Trophoblast cell (in vitro differentiated cells and primary cell): ENCODE results near the gene TEN1.

Experiments used
- DNase-seq, 2 donors: peaks; one replicate each; pipeline ENCODE4 v3.0.0-alpha.2; 2016
- H2AFZ ChIP-seq: 2 replicates; pipeline ENCODE4 v1.6.1; 2013; ENCODE audit warnings: low read length, moderate library complexity, mild to moderate bottlenecking; ENCODE audit not compliant: insufficient read depth, poor library complexity
- H2AK5ac ChIP-seq: 2 replicates; pipeline ENCODE4 v1.6.1; 2013; ENCODE audit warnings: mild to moderate bottlenecking, low read length
- H2BK120ac ChIP-seq: 2 replicates; pipeline ENCODE4 v1.6.1; 2013; ENCODE audit warnings: low read length, mild to moderate bottlenecking, moderate library complexity; ENCODE audit not compliant: insufficient read depth, poor library complexity
- H2BK12ac ChIP-seq: 2 replicates; pipeline ENCODE4 v1.6.1; 2013; ENCODE audit warnings: mild to moderate bottlenecking, low read length, moderate library complexity
- H2BK5ac ChIP-seq: 2 replicates; pipeline ENCODE4 v1.6.1; 2013; ENCODE audit warnings: low read length, low read depth, moderate library complexity, mild to moderate bottlenecking; ENCODE audit not compliant: poor library complexity
- H3K14ac ChIP-seq: 2 replicates; pipeline ENCODE4 v1.6.1; 2013; ENCODE audit warnings: mild to moderate bottlenecking, low read length
- H3K18ac ChIP-seq: 2 replicates; pipeline ENCODE4 v1.6.1; 2013; ENCODE audit warnings: mild to moderate bottlenecking, low read length
- H3K23ac ChIP-seq: 2 replicates; pipeline ENCODE4 v1.6.1; 2013; ENCODE audit warnings: low read length
- H3K27ac ChIP-seq: 2 replicates; pipeline ENCODE4 v1.5.1; 2013; ENCODE audit warnings: low read depth, mild to moderate bottlenecking, inconsistent platforms, low read length, moderate library complexity
- H3K27me3 ChIP-seq: 2 replicates; pipeline ENCODE4 v1.6.1; 2013; ENCODE audit warnings: inconsistent platforms, mild to moderate bottlenecking, low read length, moderate library complexity; ENCODE audit not compliant: insufficient read depth
- H3K36me3 ChIP-seq, 2 experiments: 1 replicate in 1 of 2; 2 replicates in 1 of 2; pipeline ENCODE4 v1.6.1; 2013; ENCODE audit warnings: low read length in 2 of 2, mild to moderate bottlenecking in 2 of 2, moderate library complexity in 1 of 2; ENCODE audit not compliant: insufficient read depth in 2 of 2, control insufficient read depth in 1 of 2
- H3K4ac ChIP-seq: 2 replicates; pipeline ENCODE4 v1.6.1; 2013; ENCODE audit warnings: low read depth, mild to moderate bottlenecking, low read length, moderate library complexity
- H3K4me1 ChIP-seq, 2 experiments: 1 replicate in 1 of 2; 2 replicates in 1 of 2; pipeline ENCODE4 v1.6.1; 2013; ENCODE audit warnings: low read length in 2 of 2, mild to moderate bottlenecking in 2 of 2, moderate library complexity in 1 of 2; ENCODE audit not compliant: insufficient read depth in 2 of 2, control insufficient read depth in 1 of 2
- H3K4me2 ChIP-seq: 2 replicates; pipeline ENCODE4 v1.6.1; 2013; ENCODE audit warnings: inconsistent platforms, mild to moderate bottlenecking, low read length, moderate library complexity
- H3K4me3 ChIP-seq: 2 replicates; pipeline ENCODE4 v1.5.1; 2013; ENCODE audit warnings: mild to moderate bottlenecking, low read depth, low read length, inconsistent platforms
- H3K79me1 ChIP-seq: one replicate; pipeline ENCODE4 v1.6.1; 2013; ENCODE audit warnings: low read length
- H3K79me2 ChIP-seq: 2 replicates; pipeline ENCODE4 v1.6.1; 2013; ENCODE audit warnings: low read length, mild to moderate bottlenecking; ENCODE audit not compliant: control insufficient read depth, insufficient read depth, poor library complexity
- H3K9ac ChIP-seq: 2 replicates; pipeline ENCODE4 v1.6.1; 2013; ENCODE audit warnings: mild to moderate bottlenecking, low read length
- H3K9me3 ChIP-seq: 2 replicates; pipeline ENCODE4 v1.6.1; 2013; ENCODE audit warnings: low read depth, mild to moderate bottlenecking, control low read depth, inconsistent platforms, low read length; ENCODE audit not compliant: insufficient read depth
- H4K12ac ChIP-seq: 2 replicates; pipeline ENCODE4 v1.6.1; 2013; ENCODE audit warnings: low read depth, mild to moderate bottlenecking, low read length, moderate library complexity
- H4K8ac ChIP-seq: 2 replicates; pipeline ENCODE4 v1.6.1; 2013; ENCODE audit warnings: low read depth, mild to moderate bottlenecking, low read length, moderate library complexity
- H4K91ac ChIP-seq: one replicate; pipeline ENCODE4 v1.6.1; 2013; ENCODE audit warnings: low read depth, mild to moderate bottlenecking, low read length, moderate library complexity
- WGBS: extraction: QIAGEN DNeasy Blood & Tissue Kit; methylation state at CpG from one replicate; pipeline ENCODE4 v1.1.7; 2013; ENCODE audit warnings: missing lambda C conversion rate; ENCODE audit not compliant: insufficient read length, insufficient coverage; ENCODE audit errors: extremely low coverage; 5-methylcytosine and 5-hydroxymethylcytosine counted together

The TEN1 gene

DNA sequence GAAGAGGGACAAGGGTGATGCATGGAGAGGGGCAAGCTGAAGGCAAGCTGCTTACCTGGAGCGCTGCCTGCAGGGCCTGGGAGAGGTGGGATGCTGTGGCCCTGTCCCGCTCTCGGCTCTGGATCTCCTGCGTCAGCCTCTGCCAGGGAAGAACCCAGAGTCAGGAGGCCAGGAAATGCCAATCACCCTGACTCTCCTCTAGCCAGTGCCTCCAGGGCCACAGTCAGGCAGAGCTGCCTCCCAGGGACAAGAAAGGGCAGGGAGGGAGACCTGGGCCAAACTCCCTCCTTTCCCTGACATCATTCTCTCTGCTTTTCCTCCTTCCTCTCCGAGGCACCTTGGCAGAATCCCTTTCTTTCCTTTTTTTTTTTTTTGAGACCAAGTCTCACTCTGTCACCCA, 32.9 kb downstream of the TEN1 start:
- Histone ChIP-seq H3K4me2 (no peak overlapping the region), H3K18ac (no peak overlapping the region)
- no CpG with 5 or more reads among the region's 5 CpGs for WGBS

DNA sequence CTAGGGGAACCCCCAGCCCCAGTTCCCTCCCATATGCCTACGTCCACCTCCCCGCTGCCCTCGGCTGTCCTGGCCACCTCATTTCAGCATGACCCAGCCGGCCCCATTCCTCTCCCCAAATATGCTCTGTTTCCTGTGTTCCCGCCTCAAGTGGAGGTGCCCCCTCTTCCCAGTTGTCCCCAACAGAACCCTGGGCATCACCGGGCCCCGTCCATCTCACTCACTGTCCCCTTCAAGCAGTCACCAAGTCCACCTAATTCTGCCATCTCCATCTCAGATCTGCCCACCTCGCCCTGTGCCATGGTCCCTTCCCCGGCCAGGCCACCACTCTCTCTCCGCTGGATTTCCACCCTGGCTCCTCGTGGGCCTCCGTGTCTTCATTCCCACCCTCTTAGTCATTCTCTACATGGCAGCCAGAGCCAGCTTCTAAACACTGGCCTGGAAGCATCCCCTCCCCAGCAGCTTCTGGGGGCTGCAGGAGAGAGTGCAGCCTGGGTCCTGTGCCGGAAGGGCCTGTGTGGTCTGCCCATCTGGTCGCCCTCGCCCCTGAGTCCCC, 34.4 kb downstream of the TEN1 start:
- H3K4ac ChIP-seq: no peak overlapping the region
- no peak overlapping the region for H3K18ac ChIP-seq
- no peak for DNase-seq
- no peak overlapping the region for H2BK12ac ChIP-seq
- H3K9me3 ChIP-seq: peaks cover 2% of the 10 kb centered on the region
- no peak overlapping the region for H2BK5ac ChIP-seq
- H3K14ac ChIP-seq: no peak overlapping the region
- no peak overlapping the region for H3K9ac ChIP-seq
- no peaks in the 10 kb centered on the region for H3K79me2 ChIP-seq
- no peak overlapping the region for H2BK120ac ChIP-seq
- H2AK5ac ChIP-seq: no peak overlapping the region
- H3K23ac ChIP-seq: no peak overlapping the region
- no peak overlapping the region for H3K4me2 ChIP-seq
- no peak overlapping the region for H4K8ac ChIP-seq
- no peaks in the 10 kb centered on the region for H3K36me3 ChIP-seq
- H3K4me1 ChIP-seq: peaks cover 5 to 7% of the 10 kb centered on the region in 2 experiments
- H3K79me1 ChIP-seq: no peaks in the 10 kb centered on the region
- H3K4me3 ChIP-seq: no peak overlapping the region
- H2AFZ ChIP-seq: no peak overlapping the region
- WGBS: no CpG with 5 or more reads among the region's 15 CpGs
- no peak overlapping the region for H3K27ac ChIP-seq
- H4K91ac ChIP-seq: no peak overlapping the region
- no peaks in the 10 kb centered on the region for H3K27me3 ChIP-seq
- H4K12ac ChIP-seq: no peak overlapping the region

More for the DNA sequence above, 32.9 kb downstream of the TEN1 start:
- Histone ChIP-seq H3K9ac (no peak overlapping the region), H3K4me3 (no peak overlapping the region), H2BK120ac (no peak overlapping the region), H2BK5ac (no peak overlapping the region), H3K79me2 (no peaks in the 10 kb centered on the region), H3K14ac (no peak overlapping the region), H3K27ac (no peak overlapping the region), H4K12ac (no peak overlapping the region), H2BK12ac (no peak overlapping the region), H3K79me1 (no peaks in the 10 kb centered on the region), H2AFZ (no peak overlapping the region), H4K8ac (no peak overlapping the region), H3K27me3 (no peaks in the 10 kb centered on the region), H3K4ac (no peak overlapping the region), H3K9me3 (peaks cover 2% of the 10 kb centered on the region), H3K23ac (no peak overlapping the region), H3K36me3 (no peaks in the 10 kb centered on the region), H4K91ac (no peak overlapping the region), H2AK5ac (no peak overlapping the region), H3K4me1 (peaks cover 5 to 7% of the 10 kb centered on the region in 2 experiments)
- DNase-seq: no peak

DNA sequence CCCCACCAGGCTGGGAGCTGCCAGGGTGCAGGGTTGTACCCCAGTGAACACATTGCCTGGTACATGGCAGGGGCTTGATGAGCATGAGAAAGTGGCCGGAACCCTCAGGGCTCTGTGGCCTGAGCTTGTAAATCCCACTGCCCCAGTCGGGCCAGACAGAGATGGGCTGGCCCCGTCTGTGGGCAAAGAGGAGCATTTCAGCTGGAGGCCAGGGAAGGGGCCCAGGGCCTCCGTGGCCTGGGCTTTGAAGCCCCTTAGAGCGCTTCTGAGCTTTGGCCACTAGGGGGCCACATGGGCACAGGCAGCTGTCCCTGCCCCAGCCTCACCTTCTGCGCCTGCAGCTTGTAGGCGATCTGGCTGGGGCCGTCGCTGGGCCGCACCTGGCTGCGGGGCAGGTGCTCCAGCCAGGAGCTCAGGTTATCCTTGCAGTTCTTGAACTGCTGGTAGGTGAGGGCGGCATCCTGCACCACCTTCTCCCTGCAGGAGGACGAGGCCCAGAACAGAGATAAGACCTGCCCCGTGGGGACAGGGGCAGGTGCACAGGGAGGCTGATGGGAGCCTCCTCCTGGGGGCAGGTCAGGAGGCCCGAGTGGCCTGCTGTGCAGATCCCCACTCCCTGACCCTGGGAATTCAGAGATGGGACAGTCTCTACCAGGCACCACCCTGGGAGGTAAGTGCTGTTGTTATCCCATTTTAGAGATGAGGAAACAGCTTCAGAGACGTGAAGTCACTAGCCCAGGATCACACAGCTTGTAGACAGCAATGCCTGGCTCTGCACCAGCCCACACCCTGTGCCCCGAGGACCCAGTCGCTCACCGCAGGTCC, 35.3 kb downstream of the TEN1 start:
- no peaks in the 10 kb centered on the region for H3K36me3 ChIP-seq
- H3K79me1 ChIP-seq: no peaks in the 10 kb centered on the region
- H3K27me3 ChIP-seq: no peaks in the 10 kb centered on the region
- DNase-seq: peak; percentile 99
- H4K8ac ChIP-seq: no peak overlapping the region
- no peak overlapping the region for H4K12ac ChIP-seq
- no peak overlapping the region for H3K4ac ChIP-seq
- H3K9ac ChIP-seq: no peak overlapping the region
- H3K79me2 ChIP-seq: no peaks in the 10 kb centered on the region
- H3K14ac ChIP-seq: no peak overlapping the region
- no CpG with 5 or more reads among the region's 19 CpGs for WGBS
- no peak overlapping the region for H4K91ac ChIP-seq
- no peak overlapping the region for H3K18ac ChIP-seq
- no peak overlapping the region for H2AK5ac ChIP-seq
- peaks cover 5 to 7% of the 10 kb centered on the region in 2 experiments for H3K4me1 ChIP-seq
- no peak overlapping the region for H2AFZ ChIP-seq
- H2BK120ac ChIP-seq: no peak overlapping the region
- no peak overlapping the region for H2BK5ac ChIP-seq
- H3K4me2 ChIP-seq: no peak overlapping the region
- H3K9me3 ChIP-seq: peaks cover 2% of the 10 kb centered on the region
- no peak overlapping the region for H3K4me3 ChIP-seq
- no peak overlapping the region for H3K23ac ChIP-seq
- H2BK12ac ChIP-seq: no peak overlapping the region
- no peak overlapping the region for H3K27ac ChIP-seq

- no peaks in the 10 kb centered on the region for H3K79me1 ChIP-seq
- no peak for DNase-seq
- H3K23ac ChIP-seq: no peak overlapping the region
- H3K18ac ChIP-seq: no peak overlapping the region
- no peak overlapping the region for H3K4me3 ChIP-seq
- H4K12ac ChIP-seq: no peak overlapping the region
- H3K79me2 ChIP-seq: no peaks in the 10 kb centered on the region
- no peak overlapping the region for H3K4me2 ChIP-seq
- H2BK12ac ChIP-seq: no peak overlapping the region
- H3K27ac ChIP-seq: no peak overlapping the region
- H3K9ac ChIP-seq: no peak overlapping the region
- H2AK5ac ChIP-seq: no peak overlapping the region
- no peaks in the 10 kb centered on the region for H3K27me3 ChIP-seq
- WGBS: no CpG with 5 or more reads among the region's 26 CpGs
- no peak overlapping the region for H2BK5ac ChIP-seq
- H3K4ac ChIP-seq: no peak overlapping the region
- H2AFZ ChIP-seq: no peak overlapping the region
- no peak overlapping the region for H4K8ac ChIP-seq
- H2BK120ac ChIP-seq: no peak overlapping the region
- H3K9me3 ChIP-seq: no peaks in the 10 kb centered on the region
- H4K91ac ChIP-seq: no peak overlapping the region
- no peak overlapping the region for H3K14ac ChIP-seq
- H3K36me3 ChIP-seq: no peaks in the 10 kb centered on the region
- peaks cover 5 to 7% of the 10 kb centered on the region in 2 experiments for H3K4me1 ChIP-seq
Observed at GRCh38 chr17:76014925-76015261, 35.9 kb downstream of the TEN1 start.
